ENCODE data around the gene PALMD.

PALMD gene

DNA sequence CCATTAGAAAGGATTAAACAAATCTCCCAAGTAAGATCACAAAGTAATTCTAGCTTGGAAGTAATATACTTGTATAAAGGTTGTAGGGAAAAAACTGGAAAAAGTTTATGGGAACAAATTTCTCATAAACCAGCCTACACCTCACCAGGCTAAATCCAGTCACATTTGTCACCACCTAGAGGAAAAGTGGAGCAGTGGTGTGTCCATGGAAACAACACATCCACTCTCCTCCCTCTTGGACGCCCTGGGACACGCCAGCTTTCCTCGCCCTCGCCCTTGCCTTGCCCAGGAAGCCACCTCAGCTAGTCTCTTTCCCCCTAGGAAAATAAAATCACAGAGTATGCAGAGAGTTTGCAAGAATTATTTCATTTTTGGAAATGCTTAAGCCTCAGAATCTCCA lies 2.2 kb downstream of the PALMD start:
- Mint-ChIP-seq H3K27ac (no peak overlapping the region), H3K9me3 (no peaks in the 10 kb centered on the region), H3K4me3 (no peak overlapping the region), H3K36me3 (ENCODE audit: low read depth) (no peaks in the 10 kb centered on the region), H3K27me3 (ENCODE audit: low read depth, poor library complexity) (peaks cover 10% of the 10 kb centered on the region), H3K4me1 (peaks cover 24% of the 10 kb centered on the region)
- TF ChIP-seq, protein P1, sequence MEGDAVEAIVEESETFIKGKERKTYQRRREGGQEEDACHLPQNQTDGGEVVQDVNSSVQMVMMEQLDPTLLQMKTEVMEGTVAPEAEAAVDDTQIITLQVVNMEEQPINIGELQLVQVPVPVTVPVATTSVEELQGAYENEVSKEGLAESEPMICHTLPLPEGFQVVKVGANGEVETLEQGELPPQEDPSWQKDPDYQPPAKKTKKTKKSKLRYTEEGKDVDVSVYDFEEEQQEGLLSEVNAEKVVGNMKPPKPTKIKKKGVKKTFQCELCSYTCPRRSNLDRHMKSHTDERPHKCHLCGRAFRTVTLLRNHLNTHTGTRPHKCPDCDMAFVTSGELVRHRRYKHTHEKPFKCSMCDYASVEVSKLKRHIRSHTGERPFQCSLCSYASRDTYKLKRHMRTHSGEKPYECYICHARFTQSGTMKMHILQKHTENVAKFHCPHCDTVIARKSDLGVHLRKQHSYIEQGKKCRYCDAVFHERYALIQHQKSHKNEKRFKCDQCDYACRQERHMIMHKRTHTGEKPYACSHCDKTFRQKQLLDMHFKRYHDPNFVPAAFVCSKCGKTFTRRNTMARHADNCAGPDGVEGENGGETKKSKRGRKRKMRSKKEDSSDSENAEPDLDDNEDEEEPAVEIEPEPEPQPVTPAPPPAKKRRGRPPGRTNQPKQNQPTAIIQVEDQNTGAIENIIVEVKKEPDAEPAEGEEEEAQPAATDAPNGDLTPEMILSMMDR (IDR thresholded peaks at IDR 0.05), result no peak
- no peak for DNase-seq

DNA sequence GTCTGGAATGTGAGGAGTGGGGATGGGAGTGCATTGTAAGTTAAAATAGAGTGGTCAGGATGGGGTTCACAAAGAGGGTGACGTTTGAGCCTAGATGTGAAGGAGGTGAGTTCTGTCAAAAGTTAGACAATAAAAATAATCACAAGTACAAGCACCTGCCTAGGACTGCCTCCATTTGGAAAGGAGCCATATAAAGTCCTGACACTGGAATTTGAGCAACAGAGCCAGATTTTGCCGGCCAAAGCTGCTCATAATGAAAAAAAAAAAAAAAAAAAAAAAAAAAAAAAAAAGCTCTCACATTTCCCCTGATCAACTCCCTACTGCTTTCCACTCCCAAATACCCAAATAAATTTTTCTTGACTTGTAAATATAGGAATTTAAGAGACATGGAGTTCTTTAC lies 4.1 kb downstream of the PALMD start:
- Mint-ChIP-seq H3K4me3 (no peak overlapping the region), H3K9me3 (no peaks in the 10 kb centered on the region), H3K36me3 (ENCODE audit: low read depth) (no peaks in the 10 kb centered on the region), H3K27me3 (ENCODE audit: low read depth, poor library complexity) (peaks cover 5% of the 10 kb centered on the region), H3K27ac (no peak overlapping the region), H3K4me1 (peaks cover 24% of the 10 kb centered on the region)
- TF ChIP-seq, protein P1 (IDR thresholded peaks at IDR 0.05), result no peak
- no peak for DNase-seq

DNA sequence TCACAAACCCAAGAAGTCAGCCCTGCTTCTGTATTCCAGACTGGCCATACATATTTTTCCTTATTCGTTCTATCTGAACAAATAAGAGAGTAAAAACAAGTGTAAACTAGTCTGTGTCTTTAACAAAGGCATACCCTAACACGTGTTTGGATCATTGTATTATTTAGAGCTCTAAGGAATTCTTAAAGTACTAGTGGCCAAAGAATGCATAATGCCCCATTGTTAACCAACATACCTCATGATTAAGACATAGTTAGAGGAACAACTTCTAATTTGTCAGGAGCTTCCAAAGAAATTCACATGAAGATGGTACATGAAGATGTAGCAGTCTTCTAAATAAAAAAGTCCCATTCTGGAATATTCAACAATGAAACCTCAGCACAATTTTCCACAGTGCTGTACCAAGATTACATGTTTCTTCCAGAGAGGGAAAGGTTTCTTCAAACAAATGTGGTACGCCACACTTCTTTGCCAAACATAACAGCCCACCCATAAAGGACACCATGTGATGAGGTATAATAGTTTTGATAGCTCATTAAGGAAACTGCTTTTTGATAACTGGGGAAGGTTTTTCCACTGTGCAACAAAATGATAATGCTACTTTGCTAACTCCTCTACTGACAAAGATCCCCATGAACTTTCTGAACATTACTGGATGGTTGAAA lies 5.0 kb downstream of the PALMD start:
- Mint-ChIP-seq H3K27ac (no peak overlapping the region), H3K9me3 (no peaks in the 10 kb centered on the region)
- DNase-seq, result no peak

GRCh38 chr1:99652881-99653281 lies 7.0 kb downstream of the PALMD start:
- no peak overlapping the region for H3K4me3 Mint-ChIP-seq
- DNase-seq, result no peak
- TF ChIP-seq, protein P1 (IDR thresholded peaks at IDR 0.05), result no peak
- H3K4me1 Mint-ChIP-seq, result peaks cover 4% of the 10 kb centered on the region
- H3K36me3 Mint-ChIP-seq (ENCODE audit: low read depth), result no peaks in the 10 kb centered on the region
- H3K27me3 Mint-ChIP-seq (ENCODE audit: low read depth, poor library complexity), result peaks cover 5% of the 10 kb centered on the region
- no peaks in the 10 kb centered on the region for H3K9me3 Mint-ChIP-seq
- H3K27ac Mint-ChIP-seq, result no peak overlapping the region

More for the DNA sequence above, 5.0 kb downstream of the PALMD start:
- Mint-ChIP-seq H3K27me3 (ENCODE audit: low read depth, poor library complexity) (peaks cover 5% of the 10 kb centered on the region), H3K4me3 (no peak overlapping the region), H3K4me1 (peaks cover 21% of the 10 kb centered on the region), H3K36me3 (ENCODE audit: low read depth) (no peaks in the 10 kb centered on the region)
- TF ChIP-seq, protein P1 (IDR thresholded peaks at IDR 0.05), result no peak

- Mint-ChIP-seq H3K4me3 (no peak overlapping the region), H3K27ac (no peak overlapping the region), H3K4me1 (no peaks in the 10 kb centered on the region), H3K9me3 (no peaks in the 10 kb centered on the region), H3K36me3 (ENCODE audit: low read depth) (no peaks in the 10 kb centered on the region), H3K27me3 (ENCODE audit: low read depth, poor library complexity) (no peaks in the 10 kb centered on the region)
- DNase-seq, result no peak
- TF ChIP-seq, protein P1 (IDR thresholded peaks at IDR 0.05), result no peak
These were observed 9.5 kb downstream of the PALMD start for GRCh38 chr1:99655376-99655775.

- Mint-ChIP-seq H3K4me1 (no peaks in the 10 kb centered on the region), H3K4me3 (no peak overlapping the region)
- TF ChIP-seq, protein P1 (IDR thresholded peaks at IDR 0.05), result no peak
These were observed 10.8 kb downstream of the PALMD start for GRCh38 chr1:99656701-99657100.

More at GRCh38 chr1:99656701-99657100, 10.8 kb downstream of the PALMD start:
- Mint-ChIP-seq H3K9me3 (no peaks in the 10 kb centered on the region), H3K27ac (no peak overlapping the region), H3K36me3 (ENCODE audit: low read depth) (no peaks in the 10 kb centered on the region), H3K27me3 (ENCODE audit: low read depth, poor library complexity) (no peaks in the 10 kb centered on the region)
- DNase-seq, result no peak
